Measurements from ENCODE around the gene DUSP3.
A peak's percentile ranks its signal among the peaks of the same experiment; 100 is the strongest.

DUSP3 gene

DNA sequence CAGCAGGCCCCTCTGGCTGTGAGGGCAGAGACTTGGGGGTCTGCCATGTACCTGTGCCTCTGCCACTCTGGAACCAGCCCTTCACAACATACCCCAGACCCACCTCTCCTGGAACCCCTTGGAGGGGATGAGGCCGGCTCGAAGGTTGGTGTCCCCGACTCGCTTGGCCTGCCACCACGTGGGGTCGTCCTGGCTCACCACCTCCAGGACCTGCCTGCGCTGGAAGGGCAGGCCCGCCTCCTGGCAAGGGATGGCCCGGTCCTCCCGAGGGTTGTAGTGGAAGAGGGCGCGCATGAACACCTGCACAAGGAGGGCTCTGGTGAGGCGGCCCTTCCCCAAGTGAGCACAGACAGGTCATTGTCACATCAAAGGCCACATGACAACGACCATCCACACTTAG lies 42.0 kb upstream of the DUSP3 start:
- TF ChIP-seq, protein P1, sequence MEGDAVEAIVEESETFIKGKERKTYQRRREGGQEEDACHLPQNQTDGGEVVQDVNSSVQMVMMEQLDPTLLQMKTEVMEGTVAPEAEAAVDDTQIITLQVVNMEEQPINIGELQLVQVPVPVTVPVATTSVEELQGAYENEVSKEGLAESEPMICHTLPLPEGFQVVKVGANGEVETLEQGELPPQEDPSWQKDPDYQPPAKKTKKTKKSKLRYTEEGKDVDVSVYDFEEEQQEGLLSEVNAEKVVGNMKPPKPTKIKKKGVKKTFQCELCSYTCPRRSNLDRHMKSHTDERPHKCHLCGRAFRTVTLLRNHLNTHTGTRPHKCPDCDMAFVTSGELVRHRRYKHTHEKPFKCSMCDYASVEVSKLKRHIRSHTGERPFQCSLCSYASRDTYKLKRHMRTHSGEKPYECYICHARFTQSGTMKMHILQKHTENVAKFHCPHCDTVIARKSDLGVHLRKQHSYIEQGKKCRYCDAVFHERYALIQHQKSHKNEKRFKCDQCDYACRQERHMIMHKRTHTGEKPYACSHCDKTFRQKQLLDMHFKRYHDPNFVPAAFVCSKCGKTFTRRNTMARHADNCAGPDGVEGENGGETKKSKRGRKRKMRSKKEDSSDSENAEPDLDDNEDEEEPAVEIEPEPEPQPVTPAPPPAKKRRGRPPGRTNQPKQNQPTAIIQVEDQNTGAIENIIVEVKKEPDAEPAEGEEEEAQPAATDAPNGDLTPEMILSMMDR (IDR thresholded peaks at IDR 0.05; ENCODE audit: low read length, missing control alignments): no peak
- DNase-seq (ENCODE audit: low read depth): no peak
- no peak overlapping the region for H3K4me3 ChIP-seq (replicated peaks; ENCODE audit: low read depth, low read length)

DNA sequence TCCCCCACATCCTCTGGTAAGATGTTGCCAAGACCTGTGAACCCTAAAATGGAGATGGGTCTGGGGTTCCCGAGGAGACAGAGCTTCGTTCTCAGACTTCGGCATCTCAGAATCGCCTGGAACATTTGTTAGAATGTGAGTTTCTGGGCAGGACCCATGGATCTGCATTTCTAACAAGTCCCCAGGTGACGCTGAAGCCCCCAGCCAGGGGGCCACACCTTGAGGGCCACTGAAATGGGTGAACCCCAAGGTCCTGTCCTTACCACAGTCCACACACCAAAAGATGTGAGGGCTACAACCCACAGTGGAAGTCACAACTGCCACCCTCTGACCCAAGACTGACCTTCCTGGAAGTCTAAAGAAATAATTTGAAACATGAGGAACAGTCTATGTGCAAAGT lies 40.2 kb upstream of the DUSP3 start:
- no peak for DNase-seq (ENCODE audit: low read depth)
- no peak overlapping the region for H3K4me3 ChIP-seq (replicated peaks; ENCODE audit: low read depth, low read length)
- TF ChIP-seq, protein P1 (IDR thresholded peaks at IDR 0.05; ENCODE audit: low read length, missing control alignments): no peak

DNA sequence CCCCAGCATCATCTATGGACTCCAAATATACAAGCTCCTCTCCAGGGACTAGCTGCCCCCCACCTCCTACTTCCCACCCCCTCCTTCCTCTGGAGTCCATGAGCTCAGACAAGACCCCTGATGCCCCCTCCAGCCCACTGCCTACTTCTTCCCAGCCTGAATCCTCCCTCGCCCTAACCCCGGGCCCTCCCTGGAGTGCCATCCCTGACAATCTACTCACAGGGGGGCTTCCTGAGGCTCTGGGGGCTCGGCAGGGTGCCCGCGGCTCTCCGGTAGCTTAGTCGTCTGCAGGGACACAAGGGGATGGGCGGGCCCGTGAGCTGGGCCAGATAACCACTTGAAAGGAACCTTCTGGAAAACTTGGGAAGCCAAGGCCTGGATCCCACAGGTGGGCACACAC lies 39.0 kb upstream of the DUSP3 start:
- TF ChIP-seq, protein P1 (IDR thresholded peaks at IDR 0.05; ENCODE audit: low read length, missing control alignments): no peak
- H3K4me3 ChIP-seq (replicated peaks; ENCODE audit: low read depth, low read length): no peak overlapping the region

DNA sequence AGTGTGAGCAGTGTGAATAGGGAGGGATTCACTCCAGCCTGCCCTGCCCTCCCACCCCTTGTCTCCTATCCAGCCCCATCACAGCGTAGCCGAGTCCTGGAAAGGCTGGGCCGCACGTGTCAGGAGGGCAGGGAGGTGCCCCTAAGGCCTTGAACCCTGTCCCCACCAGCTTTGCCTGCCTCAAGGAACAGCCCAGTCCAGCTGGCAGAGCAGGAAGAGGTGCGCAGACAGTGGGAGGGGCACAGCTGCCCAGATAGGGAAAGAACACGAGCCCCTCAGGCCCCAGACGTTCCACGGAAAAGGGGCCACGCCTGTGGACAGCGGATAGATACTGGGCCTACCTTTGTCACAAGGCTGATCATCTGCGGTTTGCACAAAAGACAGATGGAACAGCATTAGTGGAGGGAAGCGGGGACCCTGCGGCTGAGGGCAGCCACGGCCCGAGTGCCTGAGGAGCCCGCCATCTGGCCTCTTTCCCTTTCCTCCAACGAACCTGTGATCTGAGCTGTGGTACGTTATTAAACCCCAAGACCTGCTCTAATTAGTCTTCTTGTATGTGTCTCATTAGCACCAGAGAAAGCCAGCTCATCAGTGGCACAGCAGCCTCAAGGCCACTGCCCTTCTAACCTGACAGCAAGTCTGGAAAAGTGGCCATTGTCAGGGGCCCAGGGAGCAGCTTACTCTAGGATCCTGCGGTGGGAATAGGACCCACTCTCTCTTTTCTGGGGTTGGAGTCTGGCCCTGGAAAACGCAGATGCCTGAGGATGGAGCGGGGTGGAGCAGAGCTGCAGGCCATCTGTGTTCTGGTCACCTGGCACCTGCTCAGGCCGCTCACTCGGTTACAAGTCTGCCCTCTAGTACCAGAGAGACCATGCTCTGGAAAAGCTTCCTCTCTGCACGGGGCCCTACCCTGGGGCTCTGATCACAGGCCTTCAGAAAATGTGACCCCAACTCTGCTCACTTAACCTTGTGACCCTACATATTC lies 37.9 kb upstream of the DUSP3 start:
- H3K4me3 ChIP-seq (replicated peaks; ENCODE audit: low read depth, low read length): no peak overlapping the region
- TF ChIP-seq, protein P1 (IDR thresholded peaks at IDR 0.05; ENCODE audit: low read length, missing control alignments): no peak
- no peak for DNase-seq (ENCODE audit: low read depth)

More for the DNA sequence above, 39.0 kb upstream of the DUSP3 start:
- no peak for DNase-seq (ENCODE audit: low read depth)

DNA sequence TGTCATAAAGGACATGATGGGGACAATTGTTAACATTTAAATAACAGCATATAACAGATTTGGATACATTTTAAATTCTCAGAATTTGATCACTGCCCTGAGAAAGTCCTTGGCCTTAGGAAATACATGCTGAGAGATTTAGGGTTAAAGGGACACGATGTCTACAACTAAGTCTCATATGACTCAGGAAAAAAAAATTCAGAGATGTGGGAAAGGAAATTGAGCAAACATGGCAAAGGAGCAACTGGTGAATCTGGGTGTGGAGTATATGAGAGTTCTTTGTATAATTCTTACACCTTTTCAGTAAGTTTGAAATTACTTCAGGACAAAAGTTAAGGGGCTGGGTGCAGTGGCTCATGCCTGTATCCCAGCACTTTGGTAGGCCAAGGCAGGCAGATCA lies 35.9 kb upstream of the DUSP3 start:
- TF ChIP-seq, protein P1 (IDR thresholded peaks at IDR 0.05; ENCODE audit: low read length, missing control alignments): no peak
- H3K4me3 ChIP-seq (replicated peaks; ENCODE audit: low read depth, low read length): no peak overlapping the region
- DNase-seq (ENCODE audit: low read depth): peak; percentile 82

DNA sequence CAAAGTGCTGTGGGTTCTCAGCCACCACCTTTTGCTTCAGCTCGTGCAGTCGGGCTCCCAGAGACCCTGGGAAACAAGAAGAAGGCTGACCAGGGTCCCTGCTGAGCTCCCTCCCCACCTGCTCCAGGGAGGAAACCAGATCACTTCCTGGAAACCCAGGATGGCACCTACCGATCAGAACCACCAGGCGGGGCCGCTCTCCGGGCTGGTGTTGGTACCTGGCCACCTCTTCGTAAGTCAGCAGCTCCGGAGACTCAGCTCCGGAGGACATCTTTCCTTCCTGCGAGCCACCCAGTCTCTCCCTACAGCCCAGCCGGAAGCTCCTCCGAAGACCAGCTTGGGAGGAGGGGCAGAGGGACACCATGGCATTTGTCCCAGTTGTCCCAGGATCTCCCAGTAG lies 35.2 kb upstream of the DUSP3 start:
- DNase-seq (ENCODE audit: low read depth): no peak
- H3K4me3 ChIP-seq (replicated peaks; ENCODE audit: low read depth, low read length): no peak overlapping the region
- TF ChIP-seq, protein P1 (IDR thresholded peaks at IDR 0.05; ENCODE audit: low read length, missing control alignments): no peak

Data from fibroblast of pulmonary artery (primary cell).